GM21529 (cell line): ENCODE data around the gene TMED8.
"Not testable (repeated sequence)": the region's sequence is repeated elsewhere in the genome, so short reads cannot be mapped to it uniquely, and the experiment has no call there.

Source experiments
- ATAC-seq: cut with Tn5 transposase; IDR thresholded peaks from one replicate; pipeline ENCODE4 v1.9.1; 2021; ENCODE audit not compliant: unreplicated experiment

Gene TMED8

GRCh38 chr14:77323571-77323970 is 53.3 kb downstream of the TMED8 start:
- no peak for ATAC-seq

GRCh38 chr14:77322951-77323350 is 53.9 kb downstream of the TMED8 start:
- no peak for ATAC-seq

- no peak for ATAC-seq
Observed at GRCh38 chr14:77322250-77322902, 54.5 kb downstream of the TMED8 start.

- peak; percentile 66 for ATAC-seq
Observed at GRCh38 chr14:77320238-77320935, 56.5 kb downstream of the TMED8 start, which contains the start of gene POMT2. TSS of gene POMT2 (minus strand) at chr14:77320883. CDS start at chr14:77320681, 202 bp downstream.

- ATAC-seq, result no peak
Observed at GRCh38 chr14:77319422-77319821, 57.5 kb downstream of the TMED8 start.

GRCh38 chr14:77318756-77319155 is 58.1 kb downstream of the TMED8 start:
- not testable (repeated sequence) for ATAC-seq

- ATAC-seq, result no peak
Observed at GRCh38 chr14:77318006-77318553, 58.8 kb downstream of the TMED8 start.

GRCh38 chr14:77316872-77317301 is 60.0 kb downstream of the TMED8 start:
- ATAC-seq, result no peak

- no peak for ATAC-seq
Observed at GRCh38 chr14:77316195-77316505, 60.7 kb downstream of the TMED8 start.

- ATAC-seq, result no peak
Observed at GRCh38 chr14:77314539-77315457, 62.1 kb downstream of the TMED8 start.

- ATAC-seq, result no peak
Observed at GRCh38 chr14:77314043-77314442, 62.9 kb downstream of the TMED8 start.

GRCh38 chr14:77313371-77313770 is 63.5 kb downstream of the TMED8 start:
- ATAC-seq, result no peak

- no peak for ATAC-seq
Observed at GRCh38 chr14:77311217-77311616, 65.7 kb downstream of the TMED8 start.

GRCh38 chr14:77310026-77310425 is 66.9 kb downstream of the TMED8 start:
- ATAC-seq, result no peak

- ATAC-seq, result no peak
Observed at GRCh38 chr14:77309131-77309530, 67.8 kb downstream of the TMED8 start.

GRCh38 chr14:77306851-77307496 is 69.9 kb downstream of the TMED8 start:
- ATAC-seq, result no peak

GRCh38 chr14:77306416-77306815 is 70.5 kb downstream of the TMED8 start:
- ATAC-seq, result no peak

- no peak for ATAC-seq
Observed at GRCh38 chr14:77305696-77306095, 71.2 kb downstream of the TMED8 start.

- peak; percentile 43 for ATAC-seq
Observed at GRCh38 chr14:77303417-77304156, 73.3 kb downstream of the TMED8 start.

GRCh38 chr14:77302926-77303325 is 74.0 kb downstream of the TMED8 start:
- ATAC-seq, result no peak
